GM12891 (cell line): ENCODE data around the gene UGGT1.

Experiments
- POLR2A ChIP-seq: IDR thresholded peaks from 2 replicates; pipeline ENCODE4 v1.6.1; 2011; ENCODE audit warnings: low read depth, low read length, control low read depth
- SPI1 ChIP-seq: IDR thresholded peaks from 2 replicates; pipeline ENCODE4 v1.6.1; 2011; ENCODE audit warnings: low read depth, low read length, control low read depth
- TAF1 ChIP-seq: IDR thresholded peaks from 2 replicates; pipeline ENCODE4 v1.6.1; 2011; ENCODE audit warnings: low read depth, low read length, control low read depth

GRCh38 chr2:128105072-128105471 is 14.1 kb downstream of the UGGT1 start:
- no peak for TF ChIP-seq POLR2A
- no peak for TF ChIP-seq TAF1
- TF ChIP-seq SPI1 = no peak
